ENCODE results near the gene RPEL1.

Gene RPEL1

DNA sequence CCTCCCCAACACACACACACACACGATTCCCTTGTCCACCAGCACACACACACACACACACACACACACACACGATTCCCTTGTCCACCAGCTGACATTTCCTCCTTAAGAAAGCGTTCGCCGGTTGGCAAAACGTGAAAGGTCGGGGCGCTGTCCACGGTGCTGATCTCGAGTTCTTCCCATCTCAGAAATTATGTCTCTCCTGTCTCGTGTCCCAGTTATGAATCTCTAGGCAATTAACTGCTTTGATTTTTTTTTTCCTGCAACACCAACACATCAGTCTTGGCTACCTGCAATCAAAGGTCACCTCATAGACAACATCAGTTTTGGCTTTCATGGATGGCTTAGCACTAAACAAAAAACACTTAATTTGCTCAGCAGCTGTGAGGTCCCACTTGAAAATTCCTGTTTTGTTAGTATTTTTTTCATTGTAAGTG, 33.2 kb downstream of the RPEL1 start:
- no peak for DNase-seq (ENCODE audit: low read depth, low spot score)

DNA sequence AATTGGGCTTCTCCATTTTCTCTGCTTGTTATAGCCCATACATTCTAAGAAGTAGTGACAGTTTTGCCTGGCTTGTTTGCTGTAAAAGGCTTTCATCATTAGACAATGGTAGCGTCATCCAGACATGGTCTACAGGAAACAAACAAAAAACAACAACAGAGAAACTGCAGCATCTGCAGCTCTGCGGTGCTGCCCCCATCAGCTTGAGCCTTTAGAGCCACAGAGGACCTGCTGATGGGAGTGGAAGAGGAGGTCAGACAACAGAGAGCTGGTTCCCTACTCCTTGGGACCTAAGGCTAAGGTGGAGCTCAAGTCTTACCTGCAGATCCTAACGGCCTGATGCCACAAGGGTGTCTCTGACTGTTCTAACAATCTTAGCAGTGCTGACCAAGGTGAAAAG, 34.3 kb downstream of the RPEL1 start:
- DNase-seq (ENCODE audit: low read depth, low spot score): no peak

DNA sequence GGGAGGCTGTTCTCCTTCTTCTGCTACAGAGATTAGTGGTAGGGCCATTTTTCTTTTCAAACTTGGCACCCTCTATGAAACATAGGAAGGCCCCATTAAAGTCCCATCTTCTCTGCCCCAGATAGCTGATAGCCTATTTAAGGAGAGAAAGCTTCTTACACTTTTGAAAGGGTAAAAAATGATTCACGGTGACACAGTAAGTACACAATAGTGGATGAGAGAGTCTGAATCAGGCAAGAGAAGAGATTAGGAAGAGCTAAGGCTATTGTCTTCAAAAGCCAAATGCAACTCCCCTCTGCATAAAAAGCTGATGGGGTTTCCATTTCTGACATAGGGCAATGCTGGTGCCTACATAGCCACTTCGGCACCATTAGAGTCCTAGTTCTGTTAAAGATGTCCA, 34.8 kb downstream of the RPEL1 start:
- no peak for DNase-seq (ENCODE audit: low read depth, low spot score)

DNA sequence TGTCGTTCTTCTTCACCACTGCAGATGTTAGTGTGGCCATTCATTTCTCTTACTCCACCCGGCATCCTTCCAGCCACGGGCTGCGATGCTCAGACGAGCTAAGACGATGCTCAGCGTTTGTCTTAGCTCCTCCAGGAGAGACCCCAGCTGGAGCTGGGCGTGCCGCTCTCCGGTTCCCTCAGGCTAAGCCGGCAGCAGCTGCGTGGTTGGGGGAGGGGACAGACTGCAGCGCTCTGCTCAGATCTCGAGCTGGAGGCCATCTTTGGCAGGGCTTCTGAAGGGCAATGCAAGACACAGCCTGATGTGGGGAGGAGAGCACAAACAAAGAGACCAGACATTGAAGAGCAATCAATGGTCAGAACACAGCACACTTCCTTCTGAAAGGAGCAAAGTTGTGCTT, 36.1 kb downstream of the RPEL1 start:
- no peak for DNase-seq (ENCODE audit: low read depth, low spot score)

DNA sequence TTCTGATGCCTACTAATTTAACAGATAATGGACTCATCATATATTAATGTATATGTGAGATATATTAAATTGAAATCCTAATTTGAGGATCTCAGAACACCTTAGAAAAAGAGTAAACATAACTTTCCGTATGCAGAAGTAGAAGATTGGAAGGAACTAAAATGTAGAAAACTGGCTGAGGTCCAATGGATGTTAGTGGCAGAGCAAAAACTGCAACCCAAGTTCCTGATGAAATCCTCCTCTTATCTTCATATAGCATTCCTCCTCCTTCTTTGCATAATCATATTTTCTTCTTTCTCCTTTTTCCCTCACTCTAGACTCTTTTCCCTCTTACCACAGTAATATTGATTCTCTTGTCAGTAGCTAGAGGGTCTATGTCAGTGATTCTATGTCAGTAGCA, 37.3 kb downstream of the RPEL1 start:
- DNase-seq (ENCODE audit: low read depth, low spot score): no peak

DNA sequence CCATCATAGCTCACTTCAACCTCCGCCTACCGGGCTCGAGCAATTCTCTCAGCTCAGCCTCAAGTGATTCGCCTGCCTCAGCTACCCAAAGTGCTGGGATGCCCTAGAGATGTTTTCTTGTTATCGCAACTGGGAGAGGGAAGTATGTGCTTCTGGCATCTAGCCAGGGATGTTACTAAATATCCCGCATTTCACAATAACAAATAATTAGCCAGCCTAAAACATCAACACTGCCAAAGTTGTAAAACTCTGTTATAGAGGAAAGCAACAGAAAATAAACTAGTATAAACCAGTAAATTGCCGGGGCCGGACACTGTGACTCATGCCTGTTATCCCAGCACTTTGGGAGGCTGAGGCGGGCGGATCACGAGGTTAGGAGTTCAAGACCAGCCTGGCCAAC, 38.5 kb downstream of the RPEL1 start:
- no peak for DNase-seq (ENCODE audit: low read depth, low spot score)

DNA sequence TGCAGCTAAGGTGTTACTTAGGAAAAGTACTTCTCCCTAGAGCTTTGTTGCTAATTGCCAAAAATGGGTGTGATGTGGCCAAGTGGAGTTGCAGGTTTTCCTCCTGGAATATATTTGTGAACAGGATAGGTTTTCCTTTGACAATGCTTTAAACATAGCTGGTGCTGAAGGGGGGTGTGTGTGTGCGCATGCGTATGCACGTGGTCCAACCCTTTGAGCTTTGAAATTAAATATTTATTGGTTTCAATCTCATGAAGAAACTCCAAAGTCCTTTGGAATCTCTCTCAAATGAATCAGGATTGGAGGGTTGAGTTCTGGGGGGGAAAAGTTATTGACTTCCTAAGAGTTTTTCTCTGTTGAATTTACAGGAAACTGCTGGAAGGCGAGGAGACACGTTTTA, 42.3 kb downstream of the RPEL1 start:
- no peak for DNase-seq (ENCODE audit: low read depth, low spot score)

DNA sequence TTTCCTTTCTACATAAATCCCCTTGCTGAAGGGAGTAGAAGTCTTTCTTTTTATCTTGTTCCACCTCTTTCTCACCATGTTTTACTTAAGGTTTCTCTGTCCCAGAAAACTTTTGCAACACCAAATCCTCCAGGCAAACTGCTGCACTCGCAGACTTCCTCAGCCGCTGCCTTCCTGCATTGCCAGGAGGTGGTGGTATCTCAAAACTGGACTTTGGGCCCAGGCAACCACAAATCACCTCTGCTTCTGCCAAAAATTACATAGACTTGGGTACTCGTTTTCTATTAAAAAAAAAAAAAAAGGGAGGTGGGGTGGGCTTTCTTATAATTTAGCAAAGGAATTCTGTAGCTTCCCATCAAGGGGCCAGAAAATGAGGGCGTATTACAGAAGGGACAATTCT, 45.9 kb downstream of the RPEL1 start:
- no peak for DNase-seq (ENCODE audit: low read depth, low spot score)

DNA sequence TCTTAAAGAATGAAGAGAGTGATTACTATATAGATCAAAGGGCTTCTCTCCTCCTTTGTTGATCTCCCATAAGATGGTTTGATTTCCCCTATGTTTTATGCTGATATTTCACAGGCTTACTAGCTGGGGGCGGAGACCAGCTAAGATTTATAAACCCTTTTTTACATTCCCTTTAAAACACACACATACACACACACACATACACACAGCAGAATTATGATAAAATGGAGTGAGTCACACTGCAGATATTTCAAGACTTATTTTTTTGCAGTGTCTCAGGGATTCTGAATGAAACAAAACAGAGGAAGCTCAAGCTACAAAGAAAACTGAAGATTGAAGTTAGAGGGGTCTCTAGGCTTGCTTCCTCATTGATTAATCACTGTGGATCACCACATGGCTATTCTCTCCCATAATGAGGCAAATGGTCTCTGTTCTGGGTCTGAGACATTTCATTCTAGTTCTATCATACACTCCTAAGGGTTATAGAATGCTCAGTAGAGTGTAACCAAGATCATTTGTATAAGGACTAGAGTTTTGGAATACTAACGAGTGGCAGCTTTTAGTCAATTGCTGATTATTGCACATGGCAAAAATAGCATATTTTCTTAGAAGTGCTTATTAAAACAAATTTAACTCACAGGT, 49.8 kb downstream of the RPEL1 start:
- DNase-seq (ENCODE audit: low read depth, low spot score): no peak

Data from activated CD4-positive, CD25-positive, alpha-beta regulatory T cell treated with anti-CD3 and anti-CD28 coated beads, Interleukin-2, amount 50 U/mL, for 16 hours (primary cell).